ENCODE data around the gene CDC42BPB.

GRCh38 chr14:103084021-103084919 is 26.9 kb upstream of the CDC42BPB start, which contains the start of gene LBHD2:
- peak; percentile 9 for TF ChIP-seq EZH2 (IDR thresholded peaks at IDR 0.05; ENCODE audit: low read length)
- TF ChIP-seq CTCF (optimal IDR thresholded peaks at IDR 0.05 in 1 of 3, IDR thresholded peaks at IDR 0.05 in 1 of 3, conservative IDR thresholded peaks at IDR 0.05 in 1 of 3; ENCODE audit: extremely low read depth in 1 of 3, insufficient read depth in 2 of 3, low read length in 3 of 3): no peak
